ENCODE results near the gene HTR2A. TPM values are rescaled to one million over a fixed set of nuclear protein-coding genes. Genes with fewer than 3 reads are reported as not detected.
"Not testable (repeated sequence)": the region's sequence is repeated elsewhere in the genome, so short reads cannot be mapped to it uniquely, and the experiment has no call there.

The HTR2A gene
- total RNA-seq, 4 donors from 2014 or later = 0.06 to 0.55 (median 0.10) TPM; not detected in 1

GRCh38 chr13:46810440-46810839 is 86.4 kb downstream of the HTR2A start:
- intact Hi-C loops (cut with DNase I; ENCODE audit: low total_unique reads) = no loop called here
- no peak overlapping the region for H3K4me3 ChIP-seq (ENCODE audit: low read depth, poor library complexity, severe bottlenecking)
- no peak for TF ChIP-seq POLR2A (IDR thresholded peaks at IDR 0.05)
- TF ChIP-seq CTCF (IDR thresholded peaks at IDR 0.05) = no peak
- DNase-seq (ENCODE audit: low spot score in 2 of 2) = no peak
- 88 to 90% methylated on average over 5 of the region's 5 CpGs for WGBS, 2 donors

GRCh38 chr13:46804921-46805320 is 91.9 kb downstream of the HTR2A start:
- intact Hi-C loops (cut with DNase I; ENCODE audit: low total_unique reads); H3K4me3 ChIP-seq (ENCODE audit: low read depth, poor library complexity, severe bottlenecking); DNase-seq (ENCODE audit: low spot score in 2 of 2): not testable (repeated sequence)
- 83 to 88% methylated on average over 1 of the region's 1 CpG for WGBS, 2 donors

GRCh38 chr13:46804391-46804815 is 92.5 kb downstream of the HTR2A start:
- no peak for DNase-seq (ENCODE audit: low spot score in 2 of 2)
- no peak overlapping the region for H3K4me3 ChIP-seq (ENCODE audit: low read depth, poor library complexity, severe bottlenecking)
- WGBS, 2 donors = 93 to 95% methylated on average over 3 of the region's 3 CpGs
- intact Hi-C loops (cut with DNase I; ENCODE audit: low total_unique reads) = no loop called here
- no peak for TF ChIP-seq CTCF (IDR thresholded peaks at IDR 0.05)
- TF ChIP-seq POLR2A (IDR thresholded peaks at IDR 0.05) = no peak

GRCh38 chr13:46803586-46803985 is 93.3 kb downstream of the HTR2A start:
- 91 to 99% methylated on average over 5 of the region's 5 CpGs for WGBS, 2 donors
- intact Hi-C loops (cut with DNase I; ENCODE audit: low total_unique reads) = no loop called here
- H3K4me3 ChIP-seq (ENCODE audit: low read depth, poor library complexity, severe bottlenecking) = no peak overlapping the region
- no peak for DNase-seq (ENCODE audit: low spot score in 2 of 2)
- TF ChIP-seq POLR2A (IDR thresholded peaks at IDR 0.05) (no peak), CTCF (IDR thresholded peaks at IDR 0.05) (no peak)

- intact Hi-C loops (cut with DNase I; ENCODE audit: low total_unique reads) = no loop called here
Observed at GRCh38 chr13:46801858-46802257, 95.0 kb downstream of the HTR2A start.

GRCh38 chr13:46799139-46799538 is 97.7 kb downstream of the HTR2A start:
- intact Hi-C loops (cut with DNase I; ENCODE audit: low total_unique reads) = loop anchor here (10.0 kb wide), 1 partner anchor 1236 kb away; the partner anchor contains the start of gene NUDT15
- TF ChIP-seq POLR2A (IDR thresholded peaks at IDR 0.05) (no peak), CTCF (IDR thresholded peaks at IDR 0.05) (no peak)
- 85 to 88% methylated on average over 4 of the region's 4 CpGs for WGBS, 2 donors
- no peak for DNase-seq (ENCODE audit: low spot score in 2 of 2)
- no peak overlapping the region for H3K4me3 ChIP-seq (ENCODE audit: low read depth, poor library complexity, severe bottlenecking)

More at GRCh38 chr13:46801858-46802257, 95.0 kb downstream of the HTR2A start:
- WGBS, 2 donors = 67 to 79% methylated on average over 1 of the region's 1 CpG
- DNase-seq (ENCODE audit: low spot score in 2 of 2) = no peak
- TF ChIP-seq CTCF (IDR thresholded peaks at IDR 0.05) (no peak), POLR2A (IDR thresholded peaks at IDR 0.05) (no peak)
- H3K4me3 ChIP-seq (ENCODE audit: low read depth, poor library complexity, severe bottlenecking) = no peak overlapping the region

Measured in lower leg skin (tissue), 4 donors.